Activated B cell treated with CpG ODN at 0.5 μM for 24 hours (primary cell): Measurements from ENCODE around the gene NKD2. TPM values are rescaled to one million over a fixed set of nuclear protein-coding genes. Genes with fewer than 3 reads are reported as not detected.
"Not testable (repeated sequence)": the region's sequence is repeated elsewhere in the genome, so short reads cannot be mapped to it uniquely, and the experiment has no call there.

Experiments used
- ATAC-seq: fragments of 200-7000 bp; cut with Tn5 transposase; one replicate; pipeline ENCODE4 v1.10.0; 2021; ENCODE audit warnings: low read depth, mild to moderate bottlenecking, moderate library complexity
- CTCF ChIA-PET: fragments of 350-600 bp; sonication (Branson Sonifier 250); formaldehyde crosslinking; loops from one replicate; lab custom pipeline; 2021; ENCODE audit warnings: antibody characterized with exemption; lab: Charles Lee
- POLR2A ChIA-PET: fragments of 350-600 bp; sonication (Branson Sonifier 250); formaldehyde crosslinking; loops from one replicate; lab custom pipeline; 2021; ENCODE audit warnings: antibody characterized with exemption; lab: Charles Lee
- DNase-seq: peaks from one replicate; pipeline ENCODE4 v3.0.0; 2022
- H3K27ac Mint-ChIP-seq: one replicate; pipeline ENCODE4 v1.8.0; 2020; ENCODE audit warnings: mixed read lengths
- H3K27me3 Mint-ChIP-seq: one replicate; pipeline ENCODE4 v1.8.0; 2021; ENCODE audit warnings: mixed read lengths
- H3K36me3 Mint-ChIP-seq: one replicate; pipeline ENCODE4 v1.8.0; 2021; ENCODE audit warnings: low read depth, mixed read lengths
- H3K4me1 Mint-ChIP-seq: one replicate; pipeline ENCODE4 v1.8.0; 2021; ENCODE audit warnings: mixed read lengths
- H3K4me3 Mint-ChIP-seq: one replicate; pipeline ENCODE4 v1.8.0; 2020; ENCODE audit warnings: mild to moderate bottlenecking, mixed read lengths
- H3K9me3 Mint-ChIP-seq: one replicate; pipeline ENCODE4 v1.8.0; 2020; ENCODE audit warnings: mixed read lengths
- intact Hi-C: fragments of 100-400 bp; cut with micrococcal nuclease; formaldehyde crosslinking; loops from one replicate; pipeline ENCODE4 v1.15.1; 2024
- total RNA-seq: library from RNA; stranded (reverse); gene quantifications from 2 replicates; pipeline ENCODE4 v1.2.3, GENCODE V29; 2022
- TF ChIP-seq, protein P1 (sequence below): fragments of 200-600 bp; IDR thresholded peaks from one replicate; pipeline ENCODE4 v1.8.0; 2022; ENCODE audit warnings: antibody characterized with exemption, mild to moderate bottlenecking

Gene NKD2
- total RNA-seq, 1 donor from 2014 or later: 0.16 TPM

GRCh38 chr5:1000329-1000728 is 8.3 kb upstream of the NKD2 start:
- TF ChIP-seq, protein P1, sequence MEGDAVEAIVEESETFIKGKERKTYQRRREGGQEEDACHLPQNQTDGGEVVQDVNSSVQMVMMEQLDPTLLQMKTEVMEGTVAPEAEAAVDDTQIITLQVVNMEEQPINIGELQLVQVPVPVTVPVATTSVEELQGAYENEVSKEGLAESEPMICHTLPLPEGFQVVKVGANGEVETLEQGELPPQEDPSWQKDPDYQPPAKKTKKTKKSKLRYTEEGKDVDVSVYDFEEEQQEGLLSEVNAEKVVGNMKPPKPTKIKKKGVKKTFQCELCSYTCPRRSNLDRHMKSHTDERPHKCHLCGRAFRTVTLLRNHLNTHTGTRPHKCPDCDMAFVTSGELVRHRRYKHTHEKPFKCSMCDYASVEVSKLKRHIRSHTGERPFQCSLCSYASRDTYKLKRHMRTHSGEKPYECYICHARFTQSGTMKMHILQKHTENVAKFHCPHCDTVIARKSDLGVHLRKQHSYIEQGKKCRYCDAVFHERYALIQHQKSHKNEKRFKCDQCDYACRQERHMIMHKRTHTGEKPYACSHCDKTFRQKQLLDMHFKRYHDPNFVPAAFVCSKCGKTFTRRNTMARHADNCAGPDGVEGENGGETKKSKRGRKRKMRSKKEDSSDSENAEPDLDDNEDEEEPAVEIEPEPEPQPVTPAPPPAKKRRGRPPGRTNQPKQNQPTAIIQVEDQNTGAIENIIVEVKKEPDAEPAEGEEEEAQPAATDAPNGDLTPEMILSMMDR: no peak
- POLR2A ChIA-PET: no interaction called here
- no peak for ATAC-seq
- H3K27me3 Mint-ChIP-seq: peaks cover 22% of the 10 kb centered on the region
- H3K36me3 Mint-ChIP-seq: no peaks in the 10 kb centered on the region
- DNase-seq: no peak
- peaks cover 6% of the 10 kb centered on the region for H3K4me1 Mint-ChIP-seq
- intact Hi-C loops: loop anchor here (10.0 kb wide), 1 partner anchor 644 kb away; no protein-coding TSS in a partner anchor
- CTCF ChIA-PET: no interaction called here
- H3K4me3 Mint-ChIP-seq: no peak overlapping the region
- H3K9me3 Mint-ChIP-seq: no peaks in the 10 kb centered on the region
- no peak overlapping the region for H3K27ac Mint-ChIP-seq

GRCh38 chr5:1000831-1001230 is 7.8 kb upstream of the NKD2 start:
- H3K4me3 Mint-ChIP-seq, ATAC-seq, POLR2A ChIA-PET, H3K9me3 Mint-ChIP-seq, CTCF ChIA-PET, H3K36me3 Mint-ChIP-seq, H3K27ac Mint-ChIP-seq, DNase-seq, H3K4me1 Mint-ChIP-seq: not testable (repeated sequence)
- intact Hi-C loops: loop anchor here (10.0 kb wide), 1 partner anchor 644 kb away; no protein-coding TSS in a partner anchor
- H3K27me3 Mint-ChIP-seq: peaks cover 23% of the 10 kb centered on the region

GRCh38 chr5:1001406-1002270 is 7.0 kb upstream of the NKD2 start:
- TF ChIP-seq, protein P1: no peak
- ChIA-PET POLR2A (no interaction called here), CTCF (no interaction called here)
- Mint-ChIP-seq H3K4me3 (no peak overlapping the region), H3K36me3 (no peaks in the 10 kb centered on the region), H3K27ac (no peak overlapping the region), H3K9me3 (no peaks in the 10 kb centered on the region), H3K27me3 (peaks cover 31% of the 10 kb centered on the region), H3K4me1 (peaks cover 9% of the 10 kb centered on the region)
- intact Hi-C loops: loop anchor here (10.0 kb wide), 1 partner anchor 643 kb away; no protein-coding TSS in a partner anchor
- no peak for DNase-seq
- ATAC-seq: no peak

GRCh38 chr5:1002271-1002546 is 6.4 kb upstream of the NKD2 start:
- CTCF ChIA-PET: no interaction called here

DNA sequence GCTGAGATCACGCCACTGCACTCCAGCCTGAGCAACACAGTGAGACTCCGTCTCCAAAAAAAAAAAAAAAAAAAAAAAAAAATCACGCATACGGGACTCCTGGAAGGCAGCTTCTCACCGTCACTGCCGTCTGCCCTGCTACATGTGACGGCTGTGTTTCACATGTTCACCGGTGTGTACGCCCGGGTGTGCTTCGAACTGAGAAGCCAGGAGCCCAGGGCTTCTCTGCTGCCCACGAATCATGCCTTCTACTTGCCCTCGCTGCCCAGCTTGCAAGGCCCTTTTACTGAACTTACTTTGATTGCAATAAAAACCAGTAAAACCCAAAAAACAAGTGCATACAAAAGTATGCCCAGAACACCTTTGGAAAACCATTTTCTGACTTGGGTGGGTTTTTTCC is 5.8 kb upstream of the NKD2 start:
- no peak for DNase-seq
- intact Hi-C loops: loop anchor here (10.0 kb wide), 1 partner anchor 642 kb away; no protein-coding TSS in a partner anchor

More at GRCh38 chr5:1002271-1002546, 6.4 kb upstream of the NKD2 start:
- DNase-seq: no peak
- POLR2A ChIA-PET: no interaction called here
- Mint-ChIP-seq H3K27me3 (peaks cover 32% of the 10 kb centered on the region), H3K4me1 (peaks cover 9% of the 10 kb centered on the region), H3K27ac (peak overlapping the region; percentile 7), H3K36me3 (no peaks in the 10 kb centered on the region), H3K9me3 (no peaks in the 10 kb centered on the region), H3K4me3 (no peak overlapping the region)
- intact Hi-C loops: loop anchor here (10.0 kb wide), 1 partner anchor 643 kb away; no protein-coding TSS in a partner anchor
- TF ChIP-seq, protein P1: no peak
- no peak for ATAC-seq

More for the DNA sequence above, 5.8 kb upstream of the NKD2 start:
- H3K9me3 Mint-ChIP-seq: no peaks in the 10 kb centered on the region
- H3K36me3 Mint-ChIP-seq: no peaks in the 10 kb centered on the region
- ChIA-PET POLR2A (no interaction called here), CTCF (no interaction called here)
- H3K4me3 Mint-ChIP-seq: no peak overlapping the region
- H3K27ac Mint-ChIP-seq: no peak overlapping the region
- TF ChIP-seq, protein P1: no peak
- peaks cover 11% of the 10 kb centered on the region for H3K4me1 Mint-ChIP-seq
- H3K27me3 Mint-ChIP-seq: peaks cover 36% of the 10 kb centered on the region
- ATAC-seq: no peak
